RWPE1 (cell line): ENCODE measurements around the gene TPM4.

Experiments
- CTCF ChIA-PET: fragments of 350-600 bp; sonication (Branson Sonifier 250); formaldehyde crosslinking; extraction: SDS; loops from one replicate; lab custom pipeline; 2021; lab: Yijun Ruan, JAX
- POLR2A ChIA-PET: fragments of 400-600 bp; formaldehyde crosslinking; extraction: SDS; loops from one replicate; lab custom pipeline; 2020; ENCODE audit warnings: antibody characterized with exemption; ENCODE audit not compliant: low non-redundant PET; lab: Yijun Ruan, JAX
- DNase-seq: peaks from one replicate; pipeline ENCODE4 v3.0.0; 2012; ENCODE audit warnings: low spot score
- H3K27ac ChIP-seq: fragments of 450-650 bp; 2 replicates; pipeline ENCODE4 v1.5.1; 2017
- TF ChIP-seq, protein P1 (sequence below): fragments of 450-650 bp; conservative IDR thresholded peaks from 2 replicates; pipeline ENCODE4 v1.5.1; 2017; ENCODE audit warnings: low read depth, mild to moderate bottlenecking

TPM4 gene

DNA sequence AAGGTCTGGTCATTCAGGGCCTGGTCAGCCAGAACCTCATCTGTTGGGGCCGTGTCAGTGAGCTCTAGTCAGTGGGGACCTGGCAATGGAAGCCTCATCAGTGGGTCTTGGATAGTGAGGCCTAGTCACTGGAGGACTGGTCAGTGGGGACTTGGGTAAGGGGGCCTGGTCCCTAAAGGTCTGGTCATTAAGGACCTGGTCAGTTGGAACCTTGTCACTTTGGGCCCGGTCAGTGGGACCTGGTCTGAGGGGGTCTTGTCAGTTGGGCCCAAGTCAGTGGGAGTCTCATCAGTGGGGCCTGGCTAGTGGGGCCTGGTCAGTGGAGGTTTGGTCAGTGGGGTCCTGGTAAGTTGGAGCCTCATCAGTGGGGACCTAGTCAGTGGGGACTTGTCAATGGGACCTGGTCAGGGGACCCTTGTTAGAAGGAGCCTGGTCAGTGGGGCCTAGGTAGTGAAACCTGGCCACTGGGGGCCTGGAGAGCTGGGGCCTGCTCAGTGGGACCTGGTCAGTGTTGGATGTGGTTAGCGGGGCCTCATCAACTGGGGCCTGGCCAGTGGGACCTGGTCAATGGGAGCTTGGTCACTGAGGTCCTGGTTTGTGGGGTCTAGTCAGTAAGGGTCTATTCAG is 43.7 kb upstream of the TPM4 start:
- CTCF ChIA-PET, result interaction anchor here (1.1 kb wide), 1 partner anchor 91 kb away, joined by 3 read pairs; no protein-coding TSS in a partner anchor
- POLR2A ChIA-PET, result no interaction called here
- DNase-seq, result no peak
- no peak overlapping the region for H3K27ac ChIP-seq
- TF ChIP-seq, protein P1, sequence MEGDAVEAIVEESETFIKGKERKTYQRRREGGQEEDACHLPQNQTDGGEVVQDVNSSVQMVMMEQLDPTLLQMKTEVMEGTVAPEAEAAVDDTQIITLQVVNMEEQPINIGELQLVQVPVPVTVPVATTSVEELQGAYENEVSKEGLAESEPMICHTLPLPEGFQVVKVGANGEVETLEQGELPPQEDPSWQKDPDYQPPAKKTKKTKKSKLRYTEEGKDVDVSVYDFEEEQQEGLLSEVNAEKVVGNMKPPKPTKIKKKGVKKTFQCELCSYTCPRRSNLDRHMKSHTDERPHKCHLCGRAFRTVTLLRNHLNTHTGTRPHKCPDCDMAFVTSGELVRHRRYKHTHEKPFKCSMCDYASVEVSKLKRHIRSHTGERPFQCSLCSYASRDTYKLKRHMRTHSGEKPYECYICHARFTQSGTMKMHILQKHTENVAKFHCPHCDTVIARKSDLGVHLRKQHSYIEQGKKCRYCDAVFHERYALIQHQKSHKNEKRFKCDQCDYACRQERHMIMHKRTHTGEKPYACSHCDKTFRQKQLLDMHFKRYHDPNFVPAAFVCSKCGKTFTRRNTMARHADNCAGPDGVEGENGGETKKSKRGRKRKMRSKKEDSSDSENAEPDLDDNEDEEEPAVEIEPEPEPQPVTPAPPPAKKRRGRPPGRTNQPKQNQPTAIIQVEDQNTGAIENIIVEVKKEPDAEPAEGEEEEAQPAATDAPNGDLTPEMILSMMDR, result no peak

DNA sequence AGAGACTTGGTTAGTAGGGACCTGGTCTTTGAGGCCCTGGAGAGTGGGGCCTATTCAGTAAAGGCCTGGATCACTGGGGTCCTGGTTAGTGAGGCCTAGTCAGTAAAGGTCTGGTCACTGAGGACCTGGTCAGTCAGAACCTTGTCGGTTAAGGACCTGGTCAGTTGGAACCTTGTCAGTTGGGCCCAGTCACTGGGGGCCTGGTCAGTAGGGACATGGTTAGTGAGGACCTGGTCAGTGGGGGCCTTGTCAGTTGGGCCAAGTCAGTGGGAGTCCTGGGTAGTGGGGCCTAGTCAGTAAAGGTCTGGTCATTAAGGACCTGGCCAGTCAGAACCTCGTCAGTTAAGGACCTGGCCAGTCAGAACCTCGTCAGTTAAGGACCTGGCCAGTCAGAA is 43.2 kb upstream of the TPM4 start:
- DNase-seq, result no peak
- TF ChIP-seq, protein P1, result no peak
- POLR2A ChIA-PET, result no interaction called here
- CTCF ChIA-PET, result no interaction called here
- no peak overlapping the region for H3K27ac ChIP-seq

DNA sequence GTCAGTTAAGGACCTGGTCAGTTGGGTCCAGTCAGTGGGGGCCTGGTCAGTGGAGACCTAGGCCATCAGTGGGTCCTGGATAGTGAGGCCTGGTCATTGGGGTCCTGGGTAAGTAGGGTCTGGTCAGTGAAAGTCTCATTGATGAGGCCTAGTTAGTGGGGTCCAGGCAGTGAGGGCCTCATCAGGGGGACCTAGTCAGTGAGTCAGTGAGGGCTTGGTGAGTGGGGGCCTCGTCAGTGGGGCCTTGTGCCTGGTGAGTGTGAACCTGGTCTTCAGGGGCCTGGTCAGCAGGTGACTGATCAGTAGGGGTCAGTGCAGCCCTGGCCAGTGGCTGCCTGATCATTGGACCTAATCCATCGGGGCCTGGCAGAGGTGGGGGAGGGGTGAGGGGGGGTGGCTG is 42.6 kb upstream of the TPM4 start:
- DNase-seq, result no peak
- ChIA-PET POLR2A (no interaction called here), CTCF (no interaction called here)
- no peak overlapping the region for H3K27ac ChIP-seq
- TF ChIP-seq, protein P1, result no peak

DNA sequence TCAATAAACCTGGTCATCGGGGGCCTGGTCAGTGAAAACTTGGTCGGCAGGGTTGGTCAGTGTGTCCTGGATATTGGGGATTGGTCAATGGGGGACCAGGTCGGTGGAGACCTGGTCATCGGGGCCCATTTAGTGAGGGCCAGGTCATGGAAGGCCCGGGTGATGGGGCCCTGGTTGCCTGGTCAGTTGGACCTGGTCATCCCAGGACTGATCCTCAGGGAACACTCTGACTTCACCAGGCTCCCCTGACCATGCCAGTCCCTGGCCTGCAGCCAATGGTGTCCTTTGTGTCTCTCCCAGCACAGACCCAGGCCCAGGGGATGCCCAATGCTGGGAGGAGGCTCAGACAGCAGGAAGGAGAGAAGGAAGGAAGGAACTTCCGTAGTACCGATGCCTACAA is 42.1 kb upstream of the TPM4 start:
- TF ChIP-seq, protein P1, result no peak
- ChIA-PET POLR2A (no interaction called here), CTCF (no interaction called here)
- DNase-seq, result no peak
- no peak overlapping the region for H3K27ac ChIP-seq

DNA sequence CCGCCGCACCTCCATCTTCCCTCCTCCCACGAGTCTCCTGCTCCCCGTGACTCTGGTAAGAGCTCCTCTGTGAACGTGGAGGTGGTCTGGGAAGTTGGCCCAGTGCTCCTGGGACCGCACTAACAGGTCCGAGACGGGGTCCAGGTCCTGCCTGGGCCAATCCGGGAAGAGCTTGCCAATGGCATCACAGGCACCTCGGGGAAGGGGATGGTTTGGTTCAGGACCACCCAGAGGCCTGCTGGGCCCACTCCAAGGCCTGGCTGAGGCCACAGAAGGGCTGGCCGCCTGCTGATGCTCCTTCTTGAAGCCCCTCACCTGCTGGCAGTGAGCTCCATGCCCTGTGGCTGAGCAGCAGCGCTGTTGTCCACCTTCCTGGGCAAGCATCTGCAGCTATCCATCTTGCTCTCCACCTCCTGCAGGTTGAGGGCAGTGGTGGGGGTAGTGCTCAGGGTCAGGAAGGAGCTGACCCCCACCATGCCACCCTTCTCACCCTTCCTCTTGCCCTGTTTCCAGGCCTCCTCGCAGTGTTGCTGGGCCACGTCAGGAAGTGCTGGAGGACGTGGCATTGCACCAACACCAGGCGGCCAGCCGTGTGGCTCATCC is 41.2 kb upstream of the TPM4 start:
- POLR2A ChIA-PET, result no interaction called here
- DNase-seq, result no peak
- no peak overlapping the region for H3K27ac ChIP-seq
- CTCF ChIA-PET, result interaction anchor here (0.6 to 1.0 kb wide), 4 partner anchors 52 to 417 kb away, joined by 3 to 5 read pairs (median 3); no protein-coding TSS in a partner anchor
- TF ChIP-seq, protein P1, result no peak

DNA sequence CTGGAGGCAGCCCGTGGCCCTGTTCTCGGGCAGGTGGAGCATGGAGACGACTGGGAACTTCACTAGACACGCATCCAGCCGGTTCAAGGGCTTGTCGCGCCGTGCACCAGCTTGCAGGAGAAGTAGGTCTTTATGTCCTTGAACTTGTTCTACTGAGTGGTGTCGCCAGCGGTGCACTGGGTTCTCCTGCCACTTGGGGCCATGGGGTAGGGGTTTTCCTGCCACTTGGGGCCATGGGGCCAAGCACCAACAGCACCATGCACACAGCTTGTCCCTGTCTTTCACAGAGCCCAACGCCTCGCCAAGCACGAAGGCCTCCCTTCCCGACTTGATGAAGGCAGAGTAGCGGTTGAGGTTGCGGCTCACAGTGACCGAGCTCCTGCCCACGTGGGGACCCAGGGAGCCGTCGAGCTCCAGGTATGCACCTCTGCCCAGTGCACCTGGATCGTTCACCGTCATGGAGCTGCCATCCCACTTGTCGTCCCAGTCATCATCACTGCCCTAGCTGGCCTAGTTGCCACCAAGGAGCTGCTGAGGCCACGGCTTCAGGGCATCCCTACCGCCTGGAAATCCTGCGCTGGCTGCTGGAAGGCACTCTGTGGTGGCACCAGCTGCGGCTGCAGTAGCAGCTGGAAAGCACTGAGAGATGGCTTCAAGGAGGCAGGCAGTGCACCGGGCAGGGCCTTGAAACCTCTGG is 40.5 kb upstream of the TPM4 start:
- CTCF ChIA-PET, result interaction anchor here (0.6 to 1.0 kb wide), 3 partner anchors 53 to 75 kb away, joined by 3 to 5 read pairs (median 3); no protein-coding TSS in a partner anchor
- TF ChIP-seq, protein P1, result no peak
- no peak for DNase-seq
- H3K27ac ChIP-seq, result no peak overlapping the region
- POLR2A ChIA-PET, result no interaction called here
